ENCODE results near the gene FAM25G.

The FAM25G gene

DNA sequence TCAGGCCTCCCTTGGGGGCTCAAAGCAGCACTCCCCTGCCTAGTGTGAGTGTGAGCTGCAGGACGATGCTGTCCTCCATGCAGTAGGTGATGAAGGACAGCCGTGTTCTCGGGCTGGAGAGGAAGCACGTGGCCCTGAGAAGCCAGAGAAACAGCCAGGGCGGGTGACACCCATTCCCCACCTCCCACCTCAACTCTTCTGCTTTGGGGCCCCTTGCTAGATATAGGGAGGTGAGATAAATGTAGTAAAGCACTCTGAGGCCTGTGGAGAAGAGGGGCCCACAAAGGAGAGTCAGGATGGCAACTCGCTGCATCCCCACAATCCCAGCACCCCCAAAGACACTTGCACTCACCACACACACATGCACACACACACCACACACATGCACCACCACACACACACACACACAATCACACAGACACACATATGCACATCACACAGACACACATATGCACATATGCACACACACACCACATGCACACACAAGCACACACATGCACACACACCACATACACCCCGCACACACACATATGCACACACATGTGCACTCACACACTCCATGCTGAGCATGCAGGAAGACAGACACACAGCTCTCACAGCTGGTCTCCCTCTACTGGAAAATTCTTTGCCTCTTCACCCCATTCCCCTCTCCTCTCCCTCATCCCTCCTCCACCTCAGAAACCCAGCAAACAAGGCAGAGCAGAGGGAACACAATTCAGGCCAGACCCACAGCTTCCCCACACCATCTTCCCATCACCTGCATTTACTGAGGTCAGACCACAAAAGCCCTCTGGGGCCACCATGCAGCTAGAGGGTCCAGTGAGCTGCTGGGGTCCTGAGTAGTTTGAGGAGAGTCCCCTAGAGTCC is 38.1 kb downstream of the FAM25G start:
- POLR2A ChIA-PET, result no interaction called here
- CTCF ChIA-PET, result interaction anchor here (0.6 to 1.5 kb wide), 2 partner anchors 61 to 113 kb away, joined by 3 read pairs; no protein-coding TSS in a partner anchor

DNA sequence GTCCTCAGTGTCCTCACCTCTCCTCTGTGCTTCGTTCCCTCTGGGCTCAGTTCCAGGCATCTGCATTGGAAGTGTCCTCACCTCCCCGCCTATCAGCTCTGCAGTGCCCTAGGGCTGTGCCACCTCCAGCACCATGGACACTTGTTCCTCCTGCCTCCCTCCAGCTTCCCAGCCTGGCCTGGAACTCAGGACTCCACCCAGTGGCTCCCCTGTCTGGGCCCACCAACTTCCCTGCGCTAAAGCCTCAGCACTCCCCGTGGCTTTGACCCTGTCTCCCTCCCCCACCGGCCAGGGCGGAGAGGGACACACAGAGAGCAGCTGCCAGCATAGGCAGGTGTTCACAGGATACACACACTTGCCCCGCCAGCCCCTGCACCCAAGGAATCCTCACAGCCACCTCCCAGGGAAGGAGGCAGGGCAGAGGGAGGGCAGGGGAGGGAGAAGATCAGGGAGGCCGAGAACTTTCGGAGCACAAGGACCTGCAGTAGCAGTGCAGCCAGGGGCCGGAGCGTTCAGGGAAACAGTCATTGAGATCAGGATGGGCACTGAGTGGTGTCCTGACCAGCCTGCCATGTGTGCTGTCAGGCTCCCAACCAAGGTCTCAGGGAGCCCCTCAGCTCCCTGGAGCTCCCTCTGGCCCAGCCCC is 38.9 kb downstream of the FAM25G start:
- ChIA-PET CTCF (interaction anchor here (1.5 kb wide), 1 partner anchor 112 kb away, joined by 3 read pairs; no protein-coding TSS in a partner anchor), POLR2A (no interaction called here)
- no peak for TF ChIP-seq MZF1 (tag by site-specific recombination; IDR thresholded peaks at IDR 0.05; ENCODE audit: borderline replicate concordance)
- no peak for TF ChIP-seq HOXA7 (CRISPR knock-in tag; IDR thresholded peaks at IDR 0.05; ENCODE audit: borderline replicate concordance)
- TF ChIP-seq ZFHX2 (tag by site-specific recombination; conservative IDR thresholded peaks at IDR 0.05), result 0 out of 2 replicates have a peak, but pooled peaks have one; percentile 1
- TF ChIP-seq BCL11B (tag by site-specific recombination; IDR thresholded peaks at IDR 0.05; ENCODE audit: low read depth), result no peak
- no peak for TF ChIP-seq ZNF544 (tag by site-specific recombination; IDR thresholded peaks at IDR 0.05)
- no peak for TF ChIP-seq CTCF (tag by site-specific recombination; IDR thresholded peaks at IDR 0.05)
- peak; percentile 25; the same call in 1 of the 2 replicates for TF ChIP-seq ZIC2 (tag by site-specific recombination; IDR thresholded peaks at IDR 0.05)
- no peak for TF ChIP-seq ZNF146 (tag by site-specific recombination; IDR thresholded peaks at IDR 0.05)
- no peak for TF ChIP-seq ZNF112 (tag by site-specific recombination; IDR thresholded peaks at IDR 0.05)
- TF ChIP-seq REST (tag by site-specific recombination; IDR thresholded peaks at IDR 0.05), result peak; percentile 51; the same call in 1 of the 2 replicates
- TF ChIP-seq PRDM1 (tag by site-specific recombination; IDR thresholded peaks at IDR 0.05), result no peak
- TF ChIP-seq ZNF169 (tag by site-specific recombination; IDR thresholded peaks at IDR 0.05), result no peak
- TF ChIP-seq ZNF391 (tag by site-specific recombination; IDR thresholded peaks at IDR 0.05; ENCODE audit: borderline replicate concordance, low read depth), result no peak
- H3K36me3 ChIP-seq (ENCODE audit: control insufficient read depth in 2 of 2, insufficient read depth in 1 of 2, low read length in 2 of 2), result no peaks in the 10 kb centered on the region
- no peaks in the 10 kb centered on the region for H3K9me3 ChIP-seq (ENCODE audit: control insufficient read depth, insufficient read depth, low read depth, low read length)
- no peaks in the 10 kb centered on the region for H3K4me1 ChIP-seq (ENCODE audit: control insufficient read depth, insufficient read depth, low read length)
- no peak overlapping the region for H3K4me3 ChIP-seq (ENCODE audit: low read depth, low read length)
- H3K27ac ChIP-seq (ENCODE audit: extremely low read depth, low read depth, low read length), result no peak overlapping the region

More for the DNA sequence above, 38.1 kb downstream of the FAM25G start:
- TF ChIP-seq HOXA7 (CRISPR knock-in tag; IDR thresholded peaks at IDR 0.05; ENCODE audit: borderline replicate concordance), result no peak
- peak; percentile 89 for TF ChIP-seq ZSCAN4 (tag by site-specific recombination; IDR thresholded peaks at IDR 0.05)
- TF ChIP-seq YY1 (tag by site-specific recombination; IDR thresholded peaks at IDR 0.05), result no peak
- H3K4me3 ChIP-seq (ENCODE audit: low read depth, low read length), result no peak overlapping the region
- no peaks in the 10 kb centered on the region for H3K4me1 ChIP-seq (ENCODE audit: control insufficient read depth, insufficient read depth, low read length)
- no peaks in the 10 kb centered on the region for H3K36me3 ChIP-seq (ENCODE audit: control insufficient read depth in 2 of 2, insufficient read depth in 1 of 2, low read length in 2 of 2)
- no peak overlapping the region for H3K27ac ChIP-seq (ENCODE audit: extremely low read depth, low read depth, low read length)
- H3K9me3 ChIP-seq (ENCODE audit: control insufficient read depth, insufficient read depth, low read depth, low read length), result no peaks in the 10 kb centered on the region
